ENCODE results near the gene PCDHA3. TPM values are rescaled to one million over a fixed set of nuclear protein-coding genes. Genes with fewer than 3 reads are reported as not detected.
"Not testable (repeated sequence)": the region's sequence is repeated elsewhere in the genome, so short reads cannot be mapped to it uniquely, and the experiment has no call there.

PCDHA3 gene
- total RNA-seq, 1 experiment from 2014 or later: not detected

- H3K4me3 ChIP-seq (ENCODE audit: insufficient read depth, low read depth, low read length): peak within 1 kb of the TSS; percentile 5; the same call in 1 of the 2 replicates
- no peaks in the 10 kb centered on the region for H3K36me3 ChIP-seq (replicated peaks; ENCODE audit: control insufficient read depth, insufficient read depth, low read length)
- no peaks in the 10 kb centered on the region for H3K27me3 ChIP-seq (ENCODE audit: control insufficient read depth, insufficient read depth, low read length)
- no peak for DNase-seq
Measured at GRCh38 chr5:140833993-140834392, 33.1 kb downstream of the PCDHA3 start, which contains the start of gene PCDHA7. Gene PCDHA7 (plus strand): TSS chr5:140834269. CDS start chr5:140834384, 115 bp downstream.

GRCh38 chr5:140834439-140835008 is 33.7 kb downstream of the PCDHA3 start:
- not testable (repeated sequence) for H3K27me3 ChIP-seq (ENCODE audit: control insufficient read depth, insufficient read depth, low read length); DNase-seq; H3K36me3 ChIP-seq (replicated peaks; ENCODE audit: control insufficient read depth, insufficient read depth, low read length)
- H3K4me3 ChIP-seq (ENCODE audit: insufficient read depth, low read depth, low read length): peak overlapping the region; percentile 5; the same call in 1 of the 2 replicates

- no peak for DNase-seq
- no peaks in the 10 kb centered on the region for H3K27me3 ChIP-seq (ENCODE audit: control insufficient read depth, insufficient read depth, low read length)
- H3K4me3 ChIP-seq (ENCODE audit: insufficient read depth, low read depth, low read length): no peak overlapping the region
Measured at GRCh38 chr5:140835622-140836510, 35.0 kb downstream of the PCDHA3 start.

GRCh38 chr5:140840978-140841962 is 40.4 kb downstream of the PCDHA3 start, which contains the start of gene PCDHA8:
Gene PCDHA8 (plus strand): TSS chr5:140841187. CDS start chr5:140841322, 135 bp downstream.
- Histone ChIP-seq H3K4me3 (ENCODE audit: insufficient read depth, low read depth, low read length) (no peak within 1 kb of the TSS; the same call in 1 of the 2 replicates), H3K27me3 (ENCODE audit: control insufficient read depth, insufficient read depth, low read length) (no peaks in the 10 kb centered on the region)
- DNase-seq: peak; percentile 78

More at GRCh38 chr5:140835622-140836510, 35.0 kb downstream of the PCDHA3 start:
- no peaks in the 10 kb centered on the region for H3K36me3 ChIP-seq (replicated peaks; ENCODE audit: control insufficient read depth, insufficient read depth, low read length)

GRCh38 chr5:140842798-140843733 is 42.2 kb downstream of the PCDHA3 start:
- no peak for DNase-seq
- Histone ChIP-seq H3K27me3 (ENCODE audit: control insufficient read depth, insufficient read depth, low read length) (no peaks in the 10 kb centered on the region), H3K4me3 (ENCODE audit: insufficient read depth, low read depth, low read length) (no peak overlapping the region), H3K36me3 (replicated peaks; ENCODE audit: control insufficient read depth, insufficient read depth, low read length) (no peaks in the 10 kb centered on the region)

More at GRCh38 chr5:140840978-140841962, 40.4 kb downstream of the PCDHA3 start, which contains the start of gene PCDHA8:
- H3K36me3 ChIP-seq (replicated peaks; ENCODE audit: control insufficient read depth, insufficient read depth, low read length): no peaks in the 10 kb centered on the region

GRCh38 chr5:140848139-140849102 is 47.6 kb downstream of the PCDHA3 start, which contains the start of gene PCDHA9:
Gene PCDHA9 (plus strand): TSS chr5:140848382. CDS start chr5:140848496, 114 bp downstream.
- not testable (repeated sequence) for H3K36me3 ChIP-seq (replicated peaks; ENCODE audit: control insufficient read depth, insufficient read depth, low read length); DNase-seq; H3K27me3 ChIP-seq (ENCODE audit: control insufficient read depth, insufficient read depth, low read length)
- H3K4me3 ChIP-seq (ENCODE audit: insufficient read depth, low read depth, low read length): peak within 1 kb of the TSS; percentile 1; the same call in 1 of the 2 replicates

- not testable (repeated sequence) for DNase-seq; H3K4me3 ChIP-seq (ENCODE audit: insufficient read depth, low read depth, low read length)
Measured at GRCh38 chr5:140849831-140850634, 49.2 kb downstream of the PCDHA3 start.

More at GRCh38 chr5:140849831-140850634, 49.2 kb downstream of the PCDHA3 start:
- not testable (repeated sequence) for H3K27me3 ChIP-seq (ENCODE audit: control insufficient read depth, insufficient read depth, low read length); H3K36me3 ChIP-seq (replicated peaks; ENCODE audit: control insufficient read depth, insufficient read depth, low read length)

Other genes with a start within 250 kb of the PCDHA3 start
- 26.7 and 36.4 TPM in 2 replicates for gene SRA1, start 243.6 kb upstream of the PCDHA3 start, total RNA-seq (2014; rRNA removed; shearing (Covaris generic))
- 9.2 and 24.0 TPM in 2 replicates for gene APBB3, start 236.5 kb upstream of the PCDHA3 start, total RNA-seq (2014; rRNA removed; shearing (Covaris generic))
- gene SLC35A4, start 236.2 kb upstream of the PCDHA3 start, total RNA-seq (2014; rRNA removed; shearing (Covaris generic)): 22.6 and 31.7 TPM in 2 replicates
- gene CD14, start 167.9 kb upstream of the PCDHA3 start, total RNA-seq (2014; rRNA removed; shearing (Covaris generic)): 0.21 TPM in 1 of 2 replicates, not detected in the other
- 27.1 and 34.4 TPM in 2 replicates for gene TMCO6, start 161.6 kb upstream of the PCDHA3 start, total RNA-seq (2014; rRNA removed; shearing (Covaris generic))
- 136 and 144 TPM in 2 replicates for gene NDUFA2, start 153.4 kb upstream of the PCDHA3 start, total RNA-seq (2014; rRNA removed; shearing (Covaris generic))
- gene IK, start 153.2 kb upstream of the PCDHA3 start, total RNA-seq (2014; rRNA removed; shearing (Covaris generic)): 55.5 and 76.3 TPM in 2 replicates
- gene WDR55, start 136.2 kb upstream of the PCDHA3 start, total RNA-seq (2014; rRNA removed; shearing (Covaris generic)): 15.7 and 24.0 TPM in 2 replicates
- 0.83 and 0.85 TPM in 2 replicates for gene DND1, start 127.5 kb upstream of the PCDHA3 start, total RNA-seq (2014; rRNA removed; shearing (Covaris generic))
- gene HARS1, start 109.7 kb upstream of the PCDHA3 start, total RNA-seq (2014; rRNA removed; shearing (Covaris generic)): 45.3 and 46.6 TPM in 2 replicates
- gene HARS2, start 109.6 kb upstream of the PCDHA3 start, total RNA-seq (2014; rRNA removed; shearing (Covaris generic)): 31.8 and 33.5 TPM in 2 replicates
- 42.3 and 42.7 TPM in 2 replicates for gene ZMAT2, start 100.6 kb upstream of the PCDHA3 start, total RNA-seq (2014; rRNA removed; shearing (Covaris generic))
- not detected in 2 replicates for gene PCDHA1, start 14.9 kb upstream of the PCDHA3 start, total RNA-seq (2014; rRNA removed; shearing (Covaris generic))
- gene PCDHA2, start 6.2 kb upstream of the PCDHA3 start, total RNA-seq (2014; rRNA removed; shearing (Covaris generic)): not detected in 2 replicates
- gene PCDHA4, start 6.0 kb downstream of the PCDHA3 start, total RNA-seq (2014; rRNA removed; shearing (Covaris generic)): 6.0 and 7.6 TPM in 2 replicates
- 0.15 and 0.28 TPM in 2 replicates for gene PCDHA5, start 20.6 kb downstream of the PCDHA3 start, total RNA-seq (2014; rRNA removed; shearing (Covaris generic))
- 0.30 and 0.42 TPM in 2 replicates for gene PCDHA6, start 26.9 kb downstream of the PCDHA3 start, total RNA-seq (2014; rRNA removed; shearing (Covaris generic))
- 0.28 and 0.37 TPM in 2 replicates for gene PCDHA7, start 33.2 kb downstream of the PCDHA3 start, total RNA-seq (2014; rRNA removed; shearing (Covaris generic))
- gene PCDHA8, start 40.1 kb downstream of the PCDHA3 start, total RNA-seq (2014; rRNA removed; shearing (Covaris generic)): 0.11 and 0.14 TPM in 2 replicates
- gene PCDHA9, start 47.3 kb downstream of the PCDHA3 start, total RNA-seq (2014; rRNA removed; shearing (Covaris generic)): 0.03 TPM in 1 of 2 replicates, not detected in the other
- gene PCDHA10, start 54.8 kb downstream of the PCDHA3 start, total RNA-seq (2014; rRNA removed; shearing (Covaris generic)): 0.11 and 0.28 TPM in 2 replicates
- 10.0 and 10.2 TPM in 2 replicates for gene PCDHA11, start 67.9 kb downstream of the PCDHA3 start, total RNA-seq (2014; rRNA removed; shearing (Covaris generic))
- gene PCDHA12, start 74.3 kb downstream of the PCDHA3 start, total RNA-seq (2014; rRNA removed; shearing (Covaris generic)): 1.9 and 2.3 TPM in 2 replicates
- 1.6 and 2.5 TPM in 2 replicates for gene PCDHA13, start 81.1 kb downstream of the PCDHA3 start, total RNA-seq (2014; rRNA removed; shearing (Covaris generic))
- 10.3 and 17.3 TPM in 2 replicates for gene PCDHAC1, start 125.2 kb downstream of the PCDHA3 start, total RNA-seq (2014; rRNA removed; shearing (Covaris generic))
- gene PCDHAC2, start 165.4 kb downstream of the PCDHA3 start, total RNA-seq (2014; rRNA removed; shearing (Covaris generic)): 21.2 and 24.2 TPM in 2 replicates